BE2C (cell line): ENCODE results near the gene GPC5.

Experiments
- DNase-seq: peaks from one replicate; pipeline ENCODE4 v3.0.0-alpha.2; 2020
- H3K27me3 ChIP-seq: fragments of 250-450 bp; sonication (Bioruptor Pico); 2 replicates; pipeline ENCODE4 v1.5.1; 2020; ENCODE audit warnings: mild to moderate bottlenecking
- H3K36me3 ChIP-seq: fragments of 250-450 bp; sonication (Bioruptor Pico); 2 replicates; pipeline ENCODE4 v1.5.1; 2020; ENCODE audit warnings: mild to moderate bottlenecking
- H3K4me1 ChIP-seq: fragments of 250-450 bp; sonication (Bioruptor Pico); 2 replicates; pipeline ENCODE4 v1.5.1; 2020
- H3K4me3 ChIP-seq: 2 replicates; pipeline ENCODE4 v1.5.1; 2011; ENCODE audit warnings: low read depth, low read length
- H3K9me3 ChIP-seq: fragments of 250-450 bp; sonication (Bioruptor Pico); 2 replicates; pipeline ENCODE4 v1.5.1; 2020
- CTCF ChIP-seq: IDR thresholded peaks from 2 replicates; pipeline ENCODE4 v1.5.1; 2012; ENCODE audit warnings: mild to moderate bottlenecking, low read depth, low read length

GPC5 gene

GRCh38 chr13:91726671-91727070 lies 328.2 kb downstream of the GPC5 start:
- DNase-seq = no peak
- Histone ChIP-seq H3K4me3 (no peak overlapping the region), H3K9me3 (no peaks in the 10 kb centered on the region), H3K4me1 (no peaks in the 10 kb centered on the region), H3K36me3 (no peaks in the 10 kb centered on the region), H3K27me3 (no peaks in the 10 kb centered on the region)
- no peak for TF ChIP-seq CTCF

GRCh38 chr13:91729859-91730258 lies 331.4 kb downstream of the GPC5 start:
- Histone ChIP-seq H3K4me1 (no peaks in the 10 kb centered on the region), H3K4me3 (no peak overlapping the region), H3K36me3 (no peaks in the 10 kb centered on the region), H3K27me3 (no peaks in the 10 kb centered on the region), H3K9me3 (no peaks in the 10 kb centered on the region)
- no peak for DNase-seq
- TF ChIP-seq CTCF = no peak

GRCh38 chr13:91739751-91740150 lies 341.3 kb downstream of the GPC5 start:
- H3K4me1 ChIP-seq = no peaks in the 10 kb centered on the region
- no peaks in the 10 kb centered on the region for H3K9me3 ChIP-seq
- no peak for TF ChIP-seq CTCF
- DNase-seq = no peak
- no peaks in the 10 kb centered on the region for H3K36me3 ChIP-seq
- H3K4me3 ChIP-seq = no peak overlapping the region
- no peaks in the 10 kb centered on the region for H3K27me3 ChIP-seq

- Histone ChIP-seq H3K4me1 (peaks cover 9% of the 10 kb centered on the region; the same call in 1 of the 2 replicates), H3K4me3 (no peak overlapping the region), H3K9me3 (no peaks in the 10 kb centered on the region), H3K27me3 (no peaks in the 10 kb centered on the region), H3K36me3 (no peaks in the 10 kb centered on the region)
- no peak for DNase-seq
- no peak for TF ChIP-seq CTCF
These were observed 342.3 kb downstream of the GPC5 start for GRCh38 chr13:91740756-91741155.

GRCh38 chr13:91741925-91742324 lies 343.5 kb downstream of the GPC5 start:
- no peak overlapping the region for H3K4me3 ChIP-seq
- DNase-seq = no peak
- no peaks in the 10 kb centered on the region for H3K36me3 ChIP-seq
- no peak for TF ChIP-seq CTCF
- H3K9me3 ChIP-seq = no peaks in the 10 kb centered on the region
- H3K27me3 ChIP-seq = no peaks in the 10 kb centered on the region
- H3K4me1 ChIP-seq = peaks cover 14% of the 10 kb centered on the region; the same call in 1 of the 2 replicates

- Histone ChIP-seq H3K27me3 (no peaks in the 10 kb centered on the region), H3K36me3 (no peaks in the 10 kb centered on the region), H3K4me1 (peaks cover 18% of the 10 kb centered on the region; the same call in 1 of the 2 replicates), H3K9me3 (no peaks in the 10 kb centered on the region), H3K4me3 (no peak overlapping the region)
- TF ChIP-seq CTCF = no peak
- no peak for DNase-seq
These were observed 345.9 kb downstream of the GPC5 start for GRCh38 chr13:91744284-91744683.
